CD4-positive, alpha-beta T cell treated with Interleukin-15 for 1 hour (primary cell): ENCODE results near the gene SLC1A3.
"Not testable (repeated sequence)": the region's sequence is repeated elsewhere in the genome, so short reads cannot be mapped to it uniquely, and the experiment has no call there.

Source experiments
- DNase-seq: peaks from one replicate; pipeline ENCODE4 v3.0.0-alpha.2; 2020

SLC1A3 gene

GRCh38 chr5:36606428-36607113 lies at the start of gene SLC1A3:
SLC1A3 (plus strand) TSS chr5:36606606; CDS start chr5:36608424, 1,818 bp downstream.
- peak; percentile 20 for DNase-seq

GRCh38 chr5:36558641-36559040 lies 47.8 kb upstream of the SLC1A3 start:
- DNase-seq: no peak

GRCh38 chr5:36561601-36562000 lies 44.8 kb upstream of the SLC1A3 start:
- DNase-seq: no peak

GRCh38 chr5:36569491-36569890 lies 36.9 kb upstream of the SLC1A3 start:
- no peak for DNase-seq

- DNase-seq: no peak
Observed at GRCh38 chr5:36570301-36571095, 35.9 kb upstream of the SLC1A3 start.

- DNase-seq: no peak
Observed at GRCh38 chr5:36571401-36572042, 34.9 kb upstream of the SLC1A3 start.

- no peak for DNase-seq
Observed at GRCh38 chr5:36573438-36573837, 33.0 kb upstream of the SLC1A3 start.

- no peak for DNase-seq
Observed at GRCh38 chr5:36575361-36575781, 31.0 kb upstream of the SLC1A3 start.

GRCh38 chr5:36576721-36577120 lies 29.7 kb upstream of the SLC1A3 start:
- no peak for DNase-seq

- DNase-seq: not testable (repeated sequence)
Observed at GRCh38 chr5:36579858-36580257, 26.5 kb upstream of the SLC1A3 start.

GRCh38 chr5:36581070-36581469 lies 25.3 kb upstream of the SLC1A3 start:
- no peak for DNase-seq

- no peak for DNase-seq
Observed at GRCh38 chr5:36584009-36584875, 22.2 kb upstream of the SLC1A3 start.

- DNase-seq: no peak
Observed at GRCh38 chr5:36585701-36586100, 20.7 kb upstream of the SLC1A3 start.

GRCh38 chr5:36587354-36587753 lies 19.1 kb upstream of the SLC1A3 start:
- no peak for DNase-seq

GRCh38 chr5:36589735-36590134 lies 16.7 kb upstream of the SLC1A3 start:
- not testable (repeated sequence) for DNase-seq

- DNase-seq: no peak
Observed at GRCh38 chr5:36590513-36591286, 15.7 kb upstream of the SLC1A3 start.

GRCh38 chr5:36593867-36594266 lies 12.5 kb upstream of the SLC1A3 start:
- DNase-seq: no peak

GRCh38 chr5:36596247-36596646 lies 10.2 kb upstream of the SLC1A3 start:
- no peak for DNase-seq

GRCh38 chr5:36596756-36597155 lies 9.7 kb upstream of the SLC1A3 start:
- DNase-seq: no peak

GRCh38 chr5:36598045-36598444 lies 8.4 kb upstream of the SLC1A3 start:
- DNase-seq: no peak

- DNase-seq: no peak
Observed at GRCh38 chr5:36599986-36600779, 6.2 kb upstream of the SLC1A3 start.
